Measurements from ENCODE around the gene EPN2. TPM values are rescaled to one million over a fixed set of nuclear protein-coding genes. Genes with fewer than 3 reads are reported as not detected.

The EPN2 gene
- total RNA-seq, 1 experiment from 2014 or later = 31.3 TPM

DNA sequence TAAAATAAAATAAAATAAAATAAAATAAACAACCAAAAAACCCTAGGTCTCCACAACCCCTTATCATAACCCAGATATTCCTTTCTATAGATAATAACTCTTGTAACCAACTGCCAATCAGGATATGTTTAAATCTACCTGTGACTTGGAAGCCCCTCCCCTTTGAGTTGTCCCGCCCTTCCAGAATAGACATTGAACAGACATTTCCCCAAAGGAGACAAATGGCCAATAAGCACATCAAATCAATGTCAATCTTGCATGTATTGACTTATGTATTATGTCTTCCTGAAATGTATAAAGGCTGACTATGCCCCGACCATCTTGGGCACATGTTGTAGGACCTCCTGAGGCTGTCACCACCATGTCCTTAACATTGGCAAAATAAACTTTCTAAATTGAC lies 139.6 kb downstream of the EPN2 start:
- Mint-ChIP-seq H3K4me3 (ENCODE audit: low read depth, unreplicated experiment) (peak overlapping the region; percentile 92), H3K27me3 (ENCODE audit: unreplicated experiment) (no peaks in the 10 kb centered on the region), H3K27ac (ENCODE audit: unreplicated experiment) (peak overlapping the region; percentile 82), H3K9me3 (ENCODE audit: low read depth, unreplicated experiment) (no peaks in the 10 kb centered on the region), H3K4me1 (ENCODE audit: low read depth, unreplicated experiment) (no peaks in the 10 kb centered on the region), H3K36me3 (ENCODE audit: insufficient read depth, unreplicated experiment) (peaks cover 32% of the 10 kb centered on the region)
- TF ChIP-seq, protein P1, sequence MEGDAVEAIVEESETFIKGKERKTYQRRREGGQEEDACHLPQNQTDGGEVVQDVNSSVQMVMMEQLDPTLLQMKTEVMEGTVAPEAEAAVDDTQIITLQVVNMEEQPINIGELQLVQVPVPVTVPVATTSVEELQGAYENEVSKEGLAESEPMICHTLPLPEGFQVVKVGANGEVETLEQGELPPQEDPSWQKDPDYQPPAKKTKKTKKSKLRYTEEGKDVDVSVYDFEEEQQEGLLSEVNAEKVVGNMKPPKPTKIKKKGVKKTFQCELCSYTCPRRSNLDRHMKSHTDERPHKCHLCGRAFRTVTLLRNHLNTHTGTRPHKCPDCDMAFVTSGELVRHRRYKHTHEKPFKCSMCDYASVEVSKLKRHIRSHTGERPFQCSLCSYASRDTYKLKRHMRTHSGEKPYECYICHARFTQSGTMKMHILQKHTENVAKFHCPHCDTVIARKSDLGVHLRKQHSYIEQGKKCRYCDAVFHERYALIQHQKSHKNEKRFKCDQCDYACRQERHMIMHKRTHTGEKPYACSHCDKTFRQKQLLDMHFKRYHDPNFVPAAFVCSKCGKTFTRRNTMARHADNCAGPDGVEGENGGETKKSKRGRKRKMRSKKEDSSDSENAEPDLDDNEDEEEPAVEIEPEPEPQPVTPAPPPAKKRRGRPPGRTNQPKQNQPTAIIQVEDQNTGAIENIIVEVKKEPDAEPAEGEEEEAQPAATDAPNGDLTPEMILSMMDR (IDR thresholded peaks at IDR 0.05; ENCODE audit: unreplicated experiment) = no peak
- BruUV-seq (replicated peaks) = no TSS peak
- intact Hi-C loops (cut with micrococcal nuclease; ENCODE audit: unreplicated experiment) = no loop called here
- CTCF ChIA-PET = interaction anchor here (1.0 to 1.2 kb wide), 2 partner anchors 70 to 381 kb away, joined by 3 to 4 read pairs; no protein-coding TSS in a partner anchor
- peak; percentile 18 for DNase-seq

DNA sequence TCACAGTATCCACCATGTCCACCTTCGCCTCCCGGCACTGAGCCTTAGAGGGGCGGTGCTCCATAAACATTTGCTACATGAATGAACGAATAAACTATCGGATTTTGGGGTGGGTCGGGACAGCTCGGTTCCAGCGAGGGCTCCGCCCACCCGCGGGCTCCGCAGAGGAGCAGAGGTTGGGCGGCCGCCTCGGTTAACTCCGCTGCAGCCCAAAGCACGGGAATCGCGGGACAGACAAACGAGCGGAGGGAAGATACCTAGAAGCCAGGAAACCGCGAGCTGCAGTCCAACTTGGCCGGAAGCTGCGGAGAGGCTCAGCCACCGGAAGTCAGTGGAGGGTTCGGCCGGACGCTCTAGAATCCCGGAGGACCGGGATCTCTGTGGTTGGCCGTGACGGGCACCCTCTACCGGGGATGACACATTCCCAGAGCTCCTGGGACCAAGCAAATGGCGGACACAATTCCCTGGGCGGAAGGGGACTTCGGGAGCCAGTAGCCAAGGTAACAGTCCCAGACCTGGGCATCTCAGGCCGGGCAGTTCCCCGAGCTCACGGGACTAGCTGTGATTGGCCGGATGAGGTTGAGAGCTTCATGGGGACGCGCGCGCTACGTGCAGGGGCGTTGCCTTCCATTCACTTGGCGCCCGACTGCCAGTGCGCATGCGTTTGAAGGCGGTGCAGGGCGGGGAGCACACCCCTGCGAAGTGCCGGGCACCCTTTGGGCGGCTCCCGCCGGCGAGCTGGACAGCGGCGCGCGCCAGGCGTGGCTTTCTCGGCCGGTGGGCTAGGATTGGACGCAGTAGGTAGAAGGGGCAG lies 140.6 kb downstream of the EPN2 start:
- H3K4me1 Mint-ChIP-seq (ENCODE audit: low read depth, unreplicated experiment) = no peaks in the 10 kb centered on the region
- peaks cover 37% of the 10 kb centered on the region for H3K36me3 Mint-ChIP-seq (ENCODE audit: insufficient read depth, unreplicated experiment)
- H3K4me3 Mint-ChIP-seq (ENCODE audit: low read depth, unreplicated experiment) = peak overlapping the region; percentile 92
- TF ChIP-seq, protein P1 (IDR thresholded peaks at IDR 0.05; ENCODE audit: unreplicated experiment) = no peak
- no peaks in the 10 kb centered on the region for H3K9me3 Mint-ChIP-seq (ENCODE audit: low read depth, unreplicated experiment)
- BruUV-seq (replicated peaks) = no TSS peak
- no peaks in the 10 kb centered on the region for H3K27me3 Mint-ChIP-seq (ENCODE audit: unreplicated experiment)
- peak overlapping the region; percentile 82 for H3K27ac Mint-ChIP-seq (ENCODE audit: unreplicated experiment)
- peak; percentile 94 for DNase-seq
- CTCF ChIA-PET = interaction anchor here (0.9 to 1.4 kb wide), 4 partner anchors 12 to 380 kb away, joined by 3 to 6 read pairs (median 4); partner anchors contain the start of gene B9D1
- intact Hi-C loops (cut with micrococcal nuclease; ENCODE audit: unreplicated experiment) = no loop called here

DNA sequence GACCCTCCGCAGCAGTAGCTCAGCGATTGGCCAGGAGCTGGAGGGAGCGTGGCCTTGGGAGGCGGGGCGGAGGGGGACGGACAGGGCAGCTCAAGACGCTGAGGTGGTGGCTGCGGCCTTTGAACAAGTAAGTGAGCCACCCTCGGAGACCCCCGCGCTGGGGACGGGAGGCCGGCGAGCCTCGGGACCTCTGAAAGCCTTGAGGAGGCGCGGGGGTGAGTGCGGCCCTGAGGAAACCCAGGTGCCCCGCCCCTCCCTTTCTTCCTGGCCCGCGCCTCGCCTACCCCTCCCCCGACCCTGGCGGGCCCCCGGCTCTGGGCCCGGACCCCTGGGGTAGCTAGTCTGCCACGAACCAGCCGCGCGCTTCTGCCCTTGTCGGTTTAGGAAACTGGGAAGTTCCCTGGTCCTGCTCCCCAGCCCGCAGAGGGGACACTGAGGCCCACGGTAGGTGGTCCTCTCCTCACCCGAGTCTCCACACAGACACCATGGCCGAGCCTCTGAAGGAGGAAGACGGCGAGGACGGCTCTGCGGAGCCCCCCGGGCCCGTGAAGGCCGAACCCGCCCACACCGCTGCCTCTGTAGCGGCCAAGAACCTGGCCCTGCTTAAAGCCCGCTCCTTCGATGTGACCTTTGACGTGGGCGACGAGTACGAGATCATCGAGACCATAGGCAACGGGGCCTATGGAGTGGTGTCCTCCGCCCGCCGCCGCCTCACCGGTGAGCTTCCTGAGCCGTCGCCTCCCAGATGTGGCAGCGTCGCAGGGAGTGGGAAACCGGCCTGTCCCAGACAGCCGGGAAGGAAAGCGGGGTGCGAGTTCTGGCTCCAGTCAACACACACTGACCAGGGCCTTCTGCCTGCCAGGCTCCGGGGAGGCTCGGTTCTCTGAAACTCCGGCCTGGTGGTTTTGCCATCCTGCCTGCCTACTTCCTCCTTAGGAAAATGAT lies 141.5 kb downstream of the EPN2 start, which contains the start of gene MAPK7:
Gene MAPK7, plus strand, starts transcription at position 83 of the 945 bp plus-strand sequence. Its CDS starts 403 bp downstream, at position 486.
- H3K9me3 Mint-ChIP-seq (ENCODE audit: low read depth, unreplicated experiment) = no peaks in the 10 kb centered on the region
- intact Hi-C loops (cut with micrococcal nuclease; ENCODE audit: unreplicated experiment) = no loop called here

More for the DNA sequence above, 141.5 kb downstream of the EPN2 start, which contains the start of gene MAPK7:
- no peak for DNase-seq
- peaks cover 40% of the 10 kb centered on the region for H3K36me3 Mint-ChIP-seq (ENCODE audit: insufficient read depth, unreplicated experiment)
- H3K27ac Mint-ChIP-seq (ENCODE audit: unreplicated experiment) = peak within 1 kb of the TSS; percentile 82
- CTCF ChIA-PET = interaction anchor here (0.6 to 1.4 kb wide), 3 partner anchors 13 to 384 kb away, joined by 3 to 6 read pairs (median 4); partner anchors contain the start of gene B9D1
- no TSS peak for BruUV-seq (replicated peaks)
- peak within 1 kb of the TSS; percentile 92 for H3K4me3 Mint-ChIP-seq (ENCODE audit: low read depth, unreplicated experiment)
- H3K4me1 Mint-ChIP-seq (ENCODE audit: low read depth, unreplicated experiment) = no peaks in the 10 kb centered on the region
- no peaks in the 10 kb centered on the region for H3K27me3 Mint-ChIP-seq (ENCODE audit: unreplicated experiment)
- TF ChIP-seq, protein P1 (IDR thresholded peaks at IDR 0.05; ENCODE audit: unreplicated experiment) = no peak

Data from Calu3 (cell line).